NCI-H82 treated with DMSO at 0.1 percent for 48 hours (cell line): ENCODE measurements around the gene SH3RF3.
"Not testable (repeated sequence)": the region's sequence is repeated elsewhere in the genome, so short reads cannot be mapped to it uniquely, and the experiment has no call there.

Source experiments
- DNase-seq: peaks from one replicate; lab custom pipeline; 2025; ENCODE audit not compliant: unreplicated experiment; lab: John Stamatoyannopoulos, UW

Gene SH3RF3

GRCh38 chr2:109117780-109118179 lies 11.2 kb upstream of the SH3RF3 start:
- no peak for DNase-seq

DNA sequence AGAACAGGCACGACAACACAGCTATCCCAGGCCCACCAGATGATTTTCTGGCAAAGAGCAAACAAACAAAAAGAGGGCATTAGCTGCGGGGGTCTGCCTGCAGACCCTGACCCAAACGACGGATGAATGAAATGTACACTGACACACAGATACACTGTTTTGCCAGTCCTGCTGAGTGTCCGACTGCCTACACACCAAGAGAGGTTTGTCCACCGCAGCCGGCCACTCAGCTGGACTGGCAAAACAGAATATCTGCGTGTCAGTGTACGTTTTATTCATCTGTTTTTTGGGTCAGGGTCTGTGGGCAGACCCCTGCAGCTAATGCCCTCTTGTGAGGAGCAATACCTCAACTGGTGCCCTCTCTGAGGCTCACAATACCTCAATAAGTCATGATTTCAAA lies 10.7 kb upstream of the SH3RF3 start:
- no peak for DNase-seq

DNA sequence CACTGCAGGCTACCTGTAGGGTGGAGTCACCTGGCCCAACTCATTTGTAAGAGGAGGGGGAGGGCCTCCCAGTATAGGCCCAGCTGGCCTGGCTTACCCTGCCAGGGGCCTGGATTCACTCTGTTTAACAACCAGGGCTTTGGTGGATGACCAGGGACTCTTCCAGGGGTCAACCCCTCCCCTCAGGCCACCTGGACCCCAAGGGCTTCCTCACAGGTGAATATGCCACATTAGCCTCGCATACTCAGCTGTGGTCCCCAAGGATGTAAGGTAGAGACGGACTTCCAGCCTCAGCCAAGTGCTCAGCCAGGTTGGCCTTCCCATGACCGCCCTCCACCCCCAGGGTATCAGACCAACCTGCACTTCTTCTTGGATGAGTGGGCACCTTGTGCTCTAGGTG lies 8.8 kb upstream of the SH3RF3 start:
- no peak for DNase-seq

DNA sequence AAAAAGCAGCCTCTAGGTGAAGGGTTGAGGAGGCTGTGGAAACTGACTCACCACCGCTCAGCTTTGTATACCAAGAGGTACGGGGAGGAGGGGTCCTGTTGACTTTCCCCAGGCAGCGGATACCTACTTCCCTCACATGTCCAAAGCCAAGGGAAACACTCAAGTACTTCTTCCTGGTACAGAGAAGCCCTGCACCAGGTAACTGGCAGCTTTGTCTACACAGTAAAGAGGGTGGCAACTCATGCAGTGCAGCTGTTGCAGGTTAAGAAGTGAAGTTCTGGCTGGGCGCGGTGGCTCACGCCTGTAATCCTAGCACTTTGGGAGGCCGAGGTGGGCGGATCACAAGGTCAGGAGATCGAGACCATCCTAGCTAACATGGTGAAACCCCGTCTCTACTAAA lies 8.3 kb upstream of the SH3RF3 start:
- not testable (repeated sequence) for DNase-seq

DNA sequence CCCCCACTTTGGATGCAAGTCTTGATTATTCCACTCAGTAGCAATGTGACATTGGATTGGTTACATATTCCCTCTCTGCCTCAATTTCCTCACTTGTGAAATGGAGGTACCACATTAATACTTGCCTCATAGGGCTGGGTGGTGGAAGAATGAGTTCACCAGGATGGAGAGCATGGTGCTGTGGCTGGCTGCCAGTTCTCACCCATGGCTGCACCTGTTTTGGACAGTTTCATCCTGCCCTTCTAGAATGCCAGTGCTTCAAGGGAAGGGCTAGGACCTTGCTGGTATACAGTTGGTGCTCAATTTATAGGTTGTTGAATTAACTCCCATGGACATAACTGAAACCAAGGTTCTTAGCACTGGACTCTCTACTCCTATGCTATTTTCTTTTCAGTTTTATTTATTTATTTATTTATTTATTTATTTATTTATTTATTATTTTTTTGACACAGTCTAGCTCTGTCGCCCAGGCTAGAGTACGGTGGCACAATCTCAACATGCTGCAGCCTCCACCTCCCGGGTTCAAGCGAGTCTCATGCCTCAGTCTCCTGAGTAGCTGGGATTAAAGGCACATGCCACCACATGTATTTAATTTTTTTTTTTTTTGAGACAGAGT lies 5.3 kb upstream of the SH3RF3 start:
- no peak for DNase-seq

- DNase-seq: no peak
These were observed 3.9 kb upstream of the SH3RF3 start for GRCh38 chr2:109124982-109125592.

DNA sequence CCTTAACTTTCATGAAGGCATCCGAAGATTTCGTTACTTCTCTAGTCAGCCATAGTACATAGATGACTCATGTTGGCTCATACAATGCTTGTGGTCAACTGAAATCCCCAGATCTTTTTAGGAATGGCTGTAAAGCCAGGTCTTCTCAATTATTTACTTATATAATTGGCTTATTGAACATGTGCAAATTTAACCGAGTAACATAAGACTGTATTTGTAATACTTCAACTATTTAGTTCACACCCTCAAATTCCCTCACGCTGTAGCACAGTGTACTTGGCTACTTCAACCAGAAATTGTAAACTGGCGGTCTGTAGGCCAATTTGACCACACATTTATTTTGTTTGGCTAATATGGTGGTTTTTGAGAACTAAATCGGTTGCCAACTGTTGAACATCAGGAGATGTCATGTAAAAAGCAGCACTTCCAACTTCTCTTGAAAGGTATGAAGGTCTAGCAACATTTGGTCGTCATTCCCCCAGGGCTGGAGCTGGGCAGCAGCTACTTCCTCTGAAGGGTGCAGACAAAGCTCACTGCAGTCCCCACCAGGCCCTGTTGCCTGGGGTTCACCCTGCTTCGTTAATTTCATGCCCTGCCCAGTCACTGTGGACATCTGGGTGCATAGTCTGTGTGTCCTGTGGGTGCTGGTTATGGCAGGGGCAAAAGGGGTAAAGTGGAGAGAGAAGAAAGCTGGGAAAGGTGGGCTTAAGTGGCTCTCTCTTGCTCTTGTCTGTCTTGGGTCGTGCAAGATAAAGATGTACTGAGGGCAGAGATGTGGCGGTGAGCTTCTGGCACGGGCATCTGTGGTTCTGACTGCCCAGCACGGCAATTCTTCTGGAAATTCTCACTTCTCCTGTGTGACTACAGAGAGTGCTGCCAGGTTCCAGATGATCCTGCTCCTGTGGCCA lies 3.2 kb upstream of the SH3RF3 start:
- no peak for DNase-seq

- DNase-seq: no peak
These were observed 2.5 kb upstream of the SH3RF3 start for GRCh38 chr2:109126501-109126860.

GRCh38 chr2:109127556-109127955 lies 1.4 kb upstream of the SH3RF3 start:
- DNase-seq: no peak

GRCh38 chr2:109128048-109128615 lies 873 bp upstream of the SH3RF3 start:
- peak; percentile 76 for DNase-seq

DNA sequence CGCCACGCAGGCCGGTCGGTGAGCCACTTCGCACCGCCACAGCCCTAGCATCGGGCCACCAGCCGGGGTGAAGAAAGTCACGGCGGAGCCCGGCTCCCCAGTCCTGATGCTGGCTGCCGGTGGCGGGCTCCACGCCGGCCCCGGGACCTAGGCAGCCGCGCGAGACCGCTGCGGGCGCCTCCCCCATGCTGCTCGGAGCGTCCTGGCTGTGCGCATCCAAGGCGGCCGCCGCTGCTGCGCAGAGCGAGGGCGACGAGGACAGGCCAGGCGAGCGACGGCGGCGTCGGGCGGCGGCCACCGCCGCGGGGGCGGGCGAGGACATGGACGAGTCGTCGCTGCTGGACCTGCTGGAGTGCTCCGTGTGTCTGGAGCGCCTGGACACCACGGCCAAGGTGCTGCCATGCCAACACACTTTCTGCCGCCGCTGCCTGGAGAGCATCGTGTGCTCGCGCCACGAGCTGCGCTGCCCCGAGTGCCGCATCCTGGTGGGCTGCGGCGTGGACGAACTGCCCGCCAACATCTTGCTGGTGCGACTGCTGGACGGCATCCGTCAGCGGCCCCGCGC lies 433 bp downstream of the SH3RF3 start:
- DNase-seq: no peak

- no peak for DNase-seq
These were observed 1.1 kb downstream of the SH3RF3 start for GRCh38 chr2:109129921-109130722.

- no peak for DNase-seq
These were observed 1.7 kb downstream of the SH3RF3 start for GRCh38 chr2:109130723-109130995.

GRCh38 chr2:109131777-109132176 lies 2.8 kb downstream of the SH3RF3 start:
- DNase-seq: no peak

DNA sequence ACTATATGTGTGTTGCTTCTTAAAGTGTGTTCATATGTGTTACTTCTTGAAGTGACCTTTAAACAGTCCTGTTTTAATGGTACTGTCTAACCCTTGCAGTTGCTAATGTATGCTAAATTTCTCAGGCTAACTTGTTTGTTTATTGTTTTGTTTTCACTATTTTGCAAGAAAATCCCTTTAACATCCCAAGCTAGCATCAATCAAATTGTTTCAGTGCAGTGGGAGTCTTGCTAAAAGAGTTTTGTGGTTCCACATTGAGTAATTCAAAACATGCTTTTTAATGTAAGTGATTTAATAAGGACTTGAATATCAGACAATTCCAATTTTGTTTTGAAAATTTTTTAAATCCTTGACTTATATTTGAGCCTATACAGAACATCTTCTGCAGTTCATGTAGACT lies 3.6 kb downstream of the SH3RF3 start:
- DNase-seq: no peak

GRCh38 chr2:109133746-109134145 lies 4.7 kb downstream of the SH3RF3 start:
- no peak for DNase-seq

DNA sequence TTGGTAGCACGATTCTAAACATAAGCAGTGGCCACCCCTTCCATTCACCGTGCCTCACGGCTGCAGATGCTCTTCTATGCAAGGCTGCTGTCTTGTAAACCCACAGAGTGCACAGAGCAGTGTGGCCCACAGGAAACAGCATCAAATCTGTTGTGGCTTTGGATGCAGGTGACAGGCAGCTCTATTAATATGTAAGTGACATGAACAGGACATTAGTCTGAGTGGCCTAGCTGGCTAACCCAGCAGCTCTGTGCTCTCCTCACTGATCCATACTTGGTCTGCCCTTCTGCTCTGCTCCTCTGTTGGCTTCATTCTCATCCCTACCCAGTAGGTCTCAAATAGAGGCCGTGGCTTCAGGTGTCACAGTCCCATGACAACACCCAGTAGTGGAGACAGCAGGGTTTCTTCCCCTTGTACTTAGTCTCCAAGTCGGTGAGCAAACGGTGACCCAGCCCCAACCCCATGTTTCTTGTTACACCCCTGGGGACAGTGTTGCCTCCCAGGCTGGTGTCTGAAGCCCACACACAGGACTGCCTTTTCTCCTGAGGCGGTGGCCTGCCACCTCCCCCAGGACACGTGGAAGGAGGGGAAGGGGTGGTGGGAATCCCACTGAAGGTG lies 5.8 kb downstream of the SH3RF3 start:
- DNase-seq: no peak

DNA sequence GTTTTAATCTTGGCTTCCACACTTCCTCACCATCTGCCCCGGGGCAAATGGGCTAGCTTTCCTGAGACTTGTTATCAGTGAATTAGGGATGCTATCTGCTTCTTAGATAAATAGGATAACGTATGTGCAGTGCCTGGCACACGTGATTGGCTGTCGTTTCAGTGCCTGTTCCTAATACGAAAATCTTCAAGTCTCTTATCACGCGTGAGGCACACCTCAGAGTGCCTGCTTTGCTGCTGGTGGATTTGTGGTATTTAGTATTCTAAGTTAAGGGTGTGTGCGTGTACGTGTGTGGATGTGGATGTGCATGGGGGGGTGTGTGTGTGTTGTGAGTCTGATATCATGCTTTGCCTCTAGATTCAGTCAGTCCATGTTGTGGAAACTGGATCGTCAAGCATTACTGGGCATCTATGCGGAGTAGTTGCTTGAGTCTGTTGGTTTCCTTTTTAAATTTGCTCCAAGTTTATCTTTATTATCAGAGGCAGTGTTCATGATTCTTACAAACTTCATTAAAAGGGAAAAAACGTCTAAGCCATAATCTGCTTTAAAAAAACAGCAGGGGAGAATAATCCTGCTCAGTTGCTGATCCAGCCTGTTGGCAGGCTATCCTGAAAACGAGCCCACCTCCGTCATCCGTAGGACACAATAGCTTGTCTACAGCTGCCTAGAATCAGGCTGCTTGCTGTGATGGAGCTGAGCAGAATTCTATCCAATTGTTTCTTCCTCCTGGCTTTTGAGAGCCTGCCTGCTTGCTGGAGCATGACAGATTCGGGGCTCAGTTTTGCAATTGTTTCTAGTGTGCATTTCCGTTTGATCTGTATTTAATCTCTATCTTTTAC lies 6.6 kb downstream of the SH3RF3 start:
- DNase-seq: peak; percentile 75

- DNase-seq: no peak
These were observed 7.5 kb downstream of the SH3RF3 start for GRCh38 chr2:109136542-109136941.

DNA sequence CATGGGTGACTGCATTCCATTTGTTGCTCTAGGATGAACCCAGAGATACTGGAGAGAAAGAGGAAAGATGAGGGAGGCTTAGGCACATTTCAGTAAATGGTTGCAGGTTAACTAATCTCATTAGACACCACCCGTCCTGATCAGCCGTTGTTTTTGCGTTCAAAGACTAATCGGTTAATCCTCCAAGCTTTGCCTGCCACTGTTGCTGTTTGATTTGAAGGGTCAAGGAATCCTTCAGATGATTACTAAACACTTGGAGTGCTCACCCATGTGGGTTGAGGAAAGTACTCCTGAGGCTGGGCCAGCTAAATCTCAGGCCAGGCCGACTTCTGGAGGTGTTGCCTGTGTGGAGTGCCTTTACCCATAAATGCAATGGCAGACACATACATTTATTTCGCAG lies 8.6 kb downstream of the SH3RF3 start:
- peak; percentile 89 for DNase-seq
